ENCODE measurements around the gene BAIAP3.
"Not testable (repeated sequence)": the region's sequence is repeated elsewhere in the genome, so short reads cannot be mapped to it uniquely, and the experiment has no call there.

The BAIAP3 gene, protein sequence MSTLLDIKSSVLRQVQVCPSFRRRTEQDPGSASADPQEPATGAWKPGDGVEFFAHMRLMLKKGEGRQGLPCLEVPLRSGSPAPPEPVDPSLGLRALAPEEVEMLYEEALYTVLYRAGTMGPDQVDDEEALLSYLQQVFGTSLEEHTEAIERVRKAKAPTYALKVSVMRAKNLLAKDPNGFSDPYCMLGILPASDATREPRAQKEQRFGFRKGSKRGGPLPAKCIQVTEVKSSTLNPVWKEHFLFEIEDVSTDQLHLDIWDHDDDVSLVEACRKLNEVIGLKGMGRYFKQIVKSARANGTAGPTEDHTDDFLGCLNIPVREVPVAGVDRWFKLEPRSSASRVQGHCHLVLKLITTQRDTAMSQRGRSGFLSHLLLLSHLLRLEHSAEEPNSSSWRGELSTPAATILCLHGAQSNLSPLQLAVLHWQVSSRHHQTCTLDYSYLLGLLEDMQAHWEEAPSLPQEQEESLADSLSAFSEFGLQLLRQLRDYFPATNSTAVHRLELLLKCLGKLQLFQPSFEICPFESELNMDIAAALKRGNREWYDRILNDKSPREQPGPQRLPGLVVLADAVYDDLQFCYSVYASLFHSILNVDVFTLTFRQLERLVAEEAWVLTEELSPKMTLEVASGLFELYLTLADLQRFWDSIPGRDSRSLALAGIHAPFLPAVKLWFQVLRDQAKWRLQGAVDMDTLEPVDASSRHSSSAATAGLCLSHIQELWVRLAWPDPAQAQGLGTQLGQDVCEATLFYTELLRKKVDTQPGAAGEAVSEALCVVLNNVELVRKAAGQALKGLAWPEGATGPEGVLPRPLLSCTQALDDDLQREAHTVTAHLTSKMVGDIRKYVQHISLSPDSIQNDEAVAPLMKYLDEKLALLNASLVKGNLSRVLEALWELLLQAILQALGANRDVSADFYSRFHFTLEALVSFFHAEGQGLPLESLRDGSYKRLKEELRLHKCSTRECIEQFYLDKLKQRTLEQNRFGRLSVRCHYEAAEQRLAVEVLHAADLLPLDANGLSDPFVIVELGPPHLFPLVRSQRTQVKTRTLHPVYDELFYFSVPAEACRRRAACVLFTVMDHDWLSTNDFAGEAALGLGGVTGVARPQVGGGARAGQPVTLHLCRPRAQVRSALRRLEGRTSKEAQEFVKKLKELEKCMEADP

GRCh38 chr16:1333149-1333812 is at the start of gene BAIAP3:
Gene BAIAP3, plus strand, starts transcription at chr16:1333645. Its CDS starts 4,905 bp downstream, at chr16:1338550.
- peak in 1 of 2 experiments; percentile 7 for DNase-seq

GRCh38 chr16:1283996-1284616 is 49.3 kb upstream of the BAIAP3 start:
- DNase-seq, result no peak

GRCh38 chr16:1285669-1286512 is 47.6 kb upstream of the BAIAP3 start:
- DNase-seq, result no peak

- no peak for DNase-seq
These were observed 46.8 kb upstream of the BAIAP3 start for GRCh38 chr16:1286513-1287094.

- no peak for DNase-seq
These were observed 45.3 kb upstream of the BAIAP3 start for GRCh38 chr16:1287982-1288670.

DNA sequence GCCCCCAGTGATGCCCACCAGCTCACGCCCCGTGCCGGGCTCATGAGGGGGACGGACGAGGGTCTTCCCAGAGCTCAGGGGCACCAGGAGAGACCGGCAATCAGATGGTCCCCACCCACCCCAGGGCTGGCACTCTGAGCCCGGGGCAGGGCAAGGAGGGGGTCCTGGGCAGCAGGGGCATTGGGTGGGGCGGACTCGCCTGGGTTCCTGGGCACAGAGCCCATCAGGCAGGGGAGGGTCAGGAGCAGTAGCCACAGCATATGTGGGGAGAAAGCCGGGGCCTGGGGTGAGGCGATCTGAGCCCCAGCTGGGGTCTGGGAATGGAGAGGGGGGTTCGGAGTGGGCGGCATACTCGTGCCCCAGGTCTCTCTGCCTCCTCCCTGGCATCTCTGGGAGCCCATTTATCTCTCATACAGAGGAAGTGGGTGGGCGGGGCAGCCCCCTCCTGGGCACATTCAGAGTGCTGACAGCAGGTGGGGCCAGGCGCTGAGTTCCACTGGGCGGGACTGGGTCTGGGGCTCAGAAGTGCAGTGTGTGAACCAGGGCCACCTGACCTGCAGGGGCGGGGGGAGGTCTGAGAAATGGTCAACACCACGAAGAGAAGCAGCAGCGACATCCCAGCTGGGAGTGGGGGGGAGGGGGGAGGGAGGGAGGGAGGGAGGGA is 44.5 kb upstream of the BAIAP3 start:
- DNase-seq, result peak; percentile 29 to 42

DNA sequence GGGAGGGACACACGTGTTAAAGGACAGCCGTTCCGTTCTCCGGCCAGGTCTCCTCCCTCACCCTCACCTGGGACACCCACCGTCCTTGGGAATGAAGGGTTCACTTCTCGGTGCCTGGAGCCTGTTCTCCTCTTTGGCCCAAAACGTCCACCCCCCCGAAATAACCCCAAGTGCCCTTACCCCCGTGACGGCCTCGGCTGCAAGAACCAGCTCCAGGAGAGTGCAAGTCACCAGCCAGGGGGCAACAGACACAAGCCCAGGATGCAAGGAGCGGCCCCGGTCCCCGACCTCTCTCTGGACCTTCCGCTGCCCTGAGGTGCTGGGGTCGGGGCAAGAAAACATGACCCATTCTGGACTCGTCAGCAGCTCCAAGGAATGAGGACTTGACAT is 44.0 kb upstream of the BAIAP3 start:
- DNase-seq, result no peak

GRCh38 chr16:1290063-1290501 is 43.4 kb upstream of the BAIAP3 start:
- DNase-seq, result no peak

GRCh38 chr16:1290860-1291575 is 42.4 kb upstream of the BAIAP3 start:
- DNase-seq, result no peak

GRCh38 chr16:1291576-1291974 is 41.9 kb upstream of the BAIAP3 start:
- DNase-seq, result peak; percentile 68 to 75

- not testable (repeated sequence) for DNase-seq
These were observed 41.2 kb upstream of the BAIAP3 start for GRCh38 chr16:1292208-1292607.

DNA sequence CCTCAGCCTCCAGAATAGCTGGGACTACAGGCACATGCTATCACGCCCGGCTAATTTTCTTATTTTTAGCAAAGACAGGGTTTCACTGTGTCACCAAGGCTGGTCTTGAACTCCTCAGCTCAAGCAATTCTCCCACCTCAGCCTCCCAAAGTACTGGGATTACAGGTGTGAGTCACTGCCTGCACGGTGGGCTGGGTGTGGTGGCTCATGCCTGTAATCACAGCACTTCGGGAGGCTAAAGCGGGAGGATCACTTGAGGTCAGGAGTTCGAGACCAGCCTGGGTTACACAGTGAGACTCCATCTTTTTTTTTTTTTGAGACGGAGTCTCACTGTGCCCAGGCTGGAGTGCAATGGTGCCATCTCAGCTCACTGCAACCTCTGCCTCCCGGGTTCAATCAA is 40.6 kb upstream of the BAIAP3 start:
- not testable (repeated sequence) for DNase-seq

DNA sequence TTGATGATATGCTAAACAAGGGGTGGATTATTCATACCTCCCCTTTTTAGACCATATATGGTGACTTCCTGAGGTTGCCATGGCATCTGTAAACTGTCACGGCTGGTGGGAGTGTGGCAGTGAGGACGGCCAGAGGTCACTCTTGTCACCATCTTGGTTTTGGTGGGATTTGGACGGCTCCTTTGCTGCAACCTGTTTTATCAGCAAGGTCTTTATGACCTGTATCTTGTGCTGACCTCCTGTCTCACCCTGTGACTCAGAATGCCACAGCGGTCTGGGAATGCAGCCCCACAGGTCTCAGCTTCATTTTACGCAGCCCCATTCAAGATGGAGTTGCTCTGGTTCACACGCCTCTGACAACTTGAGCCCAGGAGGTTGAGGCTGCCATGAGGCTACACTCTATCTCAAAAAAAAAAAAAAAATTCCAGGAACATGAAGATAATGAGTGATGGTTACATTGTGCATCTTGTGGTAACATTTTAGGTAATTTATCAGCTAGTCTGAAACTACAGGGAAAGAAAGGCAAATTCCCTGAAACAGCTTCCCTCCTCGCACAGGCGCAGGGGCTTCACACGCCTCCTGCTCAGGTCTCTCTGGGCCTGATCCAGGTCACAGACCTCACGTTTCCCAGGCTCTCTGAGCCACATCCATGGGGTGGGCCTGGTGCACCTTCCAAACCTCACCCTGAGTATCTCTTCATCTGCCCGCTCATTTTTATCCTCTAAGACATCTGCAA is 39.4 kb upstream of the BAIAP3 start:
- no peak for DNase-seq

- DNase-seq, result no peak
These were observed 38.0 kb upstream of the BAIAP3 start for GRCh38 chr16:1295465-1295864.

DNA sequence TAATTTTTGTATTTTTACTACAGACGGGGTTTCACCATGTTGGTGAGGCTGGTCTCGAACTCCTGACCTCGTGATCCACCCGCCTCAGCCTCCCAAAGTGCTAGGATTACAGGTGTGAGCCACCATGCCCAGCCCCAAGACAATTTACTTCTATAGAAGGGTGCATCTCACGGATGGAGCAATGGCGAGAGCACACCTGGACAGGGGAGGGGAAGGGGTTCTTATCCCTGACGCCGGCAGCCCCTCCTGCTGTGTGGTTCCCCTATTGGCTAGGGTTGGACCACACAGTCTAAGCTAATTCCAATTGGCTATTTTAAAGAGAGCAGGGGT is 36.8 kb upstream of the BAIAP3 start:
- DNase-seq, result not testable (repeated sequence)

DNA sequence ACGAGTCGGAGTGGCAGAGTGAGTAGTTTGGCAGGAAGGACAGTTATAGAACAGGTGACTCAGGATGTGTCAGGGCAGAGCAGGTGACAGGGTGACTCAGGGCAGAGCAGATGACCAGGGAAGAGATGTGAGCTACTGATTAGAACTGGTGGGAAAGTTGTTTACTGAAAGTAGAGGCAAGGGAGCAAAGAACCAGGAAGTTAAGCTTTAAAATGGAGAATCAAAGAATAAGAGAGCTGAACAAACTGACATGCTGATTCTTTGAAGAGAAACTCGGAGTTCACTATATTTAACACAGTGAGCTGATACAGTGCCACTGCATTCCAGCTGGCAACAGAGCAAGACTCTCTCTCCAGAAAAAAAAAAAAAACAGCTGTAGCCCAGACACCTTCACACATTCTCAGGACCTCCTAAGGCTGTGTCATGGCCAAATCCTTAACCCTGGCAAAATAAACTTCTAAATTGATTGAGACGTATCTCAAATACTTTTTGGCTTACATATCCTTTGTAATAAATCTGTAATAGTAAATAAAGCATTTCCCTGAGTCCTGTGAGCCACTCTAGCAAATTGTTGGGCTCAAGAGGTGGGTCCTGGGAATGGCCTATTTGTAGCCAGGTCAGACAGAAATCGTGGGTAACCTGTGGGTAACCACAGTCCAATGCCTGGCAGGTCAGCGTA is 36.3 kb upstream of the BAIAP3 start:
- peak in 1 of 2 experiments; percentile 39 for DNase-seq

DNA sequence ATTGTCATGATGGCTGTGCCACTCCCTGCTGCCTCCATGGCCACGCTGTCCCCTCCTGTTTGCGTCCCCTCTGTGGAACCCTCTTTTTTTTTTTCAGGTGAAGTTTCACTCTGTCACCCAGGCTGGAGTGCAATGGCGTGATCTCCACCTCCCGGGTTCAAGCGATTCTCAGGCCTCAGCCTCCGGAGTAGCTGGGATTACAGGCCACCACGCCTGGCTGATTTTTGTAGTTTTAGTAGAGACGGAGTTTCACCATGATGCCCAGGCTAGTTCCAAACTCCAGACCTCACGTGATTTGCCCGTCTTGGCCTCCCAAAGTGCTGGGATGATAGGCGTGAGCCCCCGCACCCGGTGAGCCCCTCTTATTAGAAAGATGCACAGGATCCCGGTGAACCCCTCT is 35.0 kb upstream of the BAIAP3 start:
- no peak for DNase-seq

Data from SHP77 (cell line).